Measurements from ENCODE around the gene FIBIN. TPM values are rescaled to one million over a fixed set of nuclear protein-coding genes. Genes with fewer than 3 reads are reported as not detected.

The FIBIN gene
- total RNA-seq: 172 and 178 TPM in 2 replicates

DNA sequence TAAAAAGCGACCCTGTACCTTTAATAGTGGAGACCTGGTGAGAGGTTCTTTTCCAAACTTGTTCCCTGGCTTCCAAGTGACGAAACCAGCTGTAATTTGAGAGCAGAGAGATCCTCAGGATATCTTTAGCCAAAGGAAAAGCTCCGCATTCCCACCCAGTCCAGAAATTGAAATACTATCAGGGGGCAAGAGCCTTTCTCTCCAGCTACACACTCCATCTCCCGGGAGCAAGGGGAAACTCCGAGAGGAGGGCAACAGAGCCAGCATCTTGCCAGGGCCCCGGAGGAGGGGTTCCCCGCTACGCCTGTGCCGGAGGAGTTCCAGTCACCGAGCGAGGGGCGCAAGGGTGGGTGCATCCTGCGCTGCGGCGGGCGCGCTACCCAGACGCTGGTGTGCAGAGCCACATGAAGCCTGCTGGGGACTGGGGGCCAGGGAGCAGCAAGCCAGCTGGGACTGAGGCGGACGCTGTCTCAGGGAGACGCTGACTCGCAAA, at the start of gene FIBIN:
Gene FIBIN (plus strand): TSS at position 148 of the 493 bp plus-strand sequence. CDS start 415 bp downstream, outside the sequence.

DNA sequence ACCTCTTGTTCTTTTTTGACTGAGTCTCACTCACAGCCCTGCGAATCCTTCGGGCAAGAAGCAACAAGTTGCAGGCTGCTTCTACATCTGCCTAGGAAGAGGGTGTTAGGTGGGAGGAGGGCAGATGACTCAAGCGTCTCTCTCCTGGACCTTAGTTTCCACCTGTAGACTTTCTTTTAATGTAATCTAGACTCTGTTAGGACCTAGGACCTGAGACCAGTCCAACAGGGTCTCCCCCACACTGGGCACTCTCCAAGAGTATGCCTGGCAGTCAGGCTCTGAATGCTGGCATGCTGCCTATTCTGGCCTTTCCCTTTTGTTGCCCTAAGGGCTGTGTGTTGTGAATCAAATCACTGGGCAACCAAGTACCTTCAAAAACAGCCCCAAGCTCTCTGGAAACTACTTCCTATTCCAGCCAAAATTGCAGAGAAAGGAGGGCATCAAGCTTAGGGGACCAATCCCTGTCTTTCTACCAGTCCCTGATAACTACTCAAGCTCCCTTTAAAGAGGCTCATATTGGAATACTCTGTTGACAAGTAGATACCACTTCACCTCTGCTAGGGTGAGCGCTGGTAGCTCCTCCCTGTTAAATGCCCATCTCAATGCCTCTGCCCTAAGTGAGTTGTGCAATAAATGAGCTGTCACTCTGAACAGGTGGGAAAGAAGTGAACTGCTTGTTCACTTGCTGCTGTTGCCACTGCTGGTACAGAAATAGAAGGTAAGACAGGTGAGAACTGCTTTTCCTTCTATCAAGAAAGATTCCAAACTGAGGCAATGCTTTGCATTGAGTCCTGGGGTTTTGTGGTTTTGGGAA, 46.6 kb downstream of the FIBIN start, which contains the start of gene BBOX1:
Gene BBOX1 (plus strand): TSS at position 514 of the 814 bp plus-strand sequence. CDS start 14,616 bp downstream, outside the sequence.

Other genes with a start within 250 kb of the FIBIN start
- under 0.01 and 0.12 TPM in 2 replicates for gene BBOX1, start 46.7 kb downstream of the FIBIN start, total RNA-seq